PC-3 (cell line): ENCODE results near the gene SPRY4.

Source experiments
- EZH2 ChIP-seq: fragments of 300-600 bp; sonication (generic); IDR thresholded peaks from one replicate; pipeline ENCODE4 v1.6.1; 2017; ENCODE audit warnings: antibody characterized with exemption, mild to moderate bottlenecking, low read length; ENCODE audit not compliant: unreplicated experiment
- EZH2phosphoT487 ChIP-seq: fragments of 300-600 bp; sonication (generic); IDR thresholded peaks from 2 replicates; pipeline ENCODE4 v1.6.1; 2018; ENCODE audit warnings: mild to moderate bottlenecking, antibody characterized with exemption, low read length, borderline replicate concordance
- TF ChIP-seq, protein P1 (sequence below): fragments of 300-600 bp; sonication (generic); conservative IDR thresholded peaks from 2 replicates; pipeline ENCODE4 v1.5.1; 2017; ENCODE audit warnings: antibody characterized with exemption, low read depth, mild to moderate bottlenecking, low read length

GRCh38 chr5:142319560-142320429 is 5.0 kb downstream of the SPRY4 start:
- TF ChIP-seq, protein P1, sequence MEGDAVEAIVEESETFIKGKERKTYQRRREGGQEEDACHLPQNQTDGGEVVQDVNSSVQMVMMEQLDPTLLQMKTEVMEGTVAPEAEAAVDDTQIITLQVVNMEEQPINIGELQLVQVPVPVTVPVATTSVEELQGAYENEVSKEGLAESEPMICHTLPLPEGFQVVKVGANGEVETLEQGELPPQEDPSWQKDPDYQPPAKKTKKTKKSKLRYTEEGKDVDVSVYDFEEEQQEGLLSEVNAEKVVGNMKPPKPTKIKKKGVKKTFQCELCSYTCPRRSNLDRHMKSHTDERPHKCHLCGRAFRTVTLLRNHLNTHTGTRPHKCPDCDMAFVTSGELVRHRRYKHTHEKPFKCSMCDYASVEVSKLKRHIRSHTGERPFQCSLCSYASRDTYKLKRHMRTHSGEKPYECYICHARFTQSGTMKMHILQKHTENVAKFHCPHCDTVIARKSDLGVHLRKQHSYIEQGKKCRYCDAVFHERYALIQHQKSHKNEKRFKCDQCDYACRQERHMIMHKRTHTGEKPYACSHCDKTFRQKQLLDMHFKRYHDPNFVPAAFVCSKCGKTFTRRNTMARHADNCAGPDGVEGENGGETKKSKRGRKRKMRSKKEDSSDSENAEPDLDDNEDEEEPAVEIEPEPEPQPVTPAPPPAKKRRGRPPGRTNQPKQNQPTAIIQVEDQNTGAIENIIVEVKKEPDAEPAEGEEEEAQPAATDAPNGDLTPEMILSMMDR, result no peak
- no peak for TF ChIP-seq EZH2
- no peak for TF ChIP-seq EZH2phosphoT487
